Spleen (tissue), 11 donors: ENCODE results near the gene LSM5. TPM values are rescaled to one million over a fixed set of nuclear protein-coding genes. Genes with fewer than 3 reads are reported as not detected.

Source experiments
- DNase-seq: peaks from one replicate; pipeline ENCODE4 v3.0.0-alpha.2; 2020
- H3K27ac ChIP-seq, 8 donors: fragments of 200-600 bp; sonication (generic) in 7 of 8; 1 replicate in 4 of 8; 2 replicates in 4 of 8; pipeline versions ENCODE4 v1.5.0 to v1.8.0; 2016 to 2021; ENCODE audit warnings: inconsistent platforms in 4 of 8, mild to moderate bottlenecking in 4 of 8, moderate library complexity in 1 of 8
- H3K27me3 ChIP-seq, 7 donors: fragments of 200-600 bp; sonication (generic) in 6 of 7; replicated peaks in 1 of 7; 1 replicate in 4 of 7; 2 replicates in 3 of 7; pipeline versions ENCODE4 v1.5.0 to v1.8.0; 2016 to 2021; ENCODE audit warnings: inconsistent platforms in 3 of 7, mild to moderate bottlenecking in 1 of 7
- H3K36me3 ChIP-seq, 6 donors: fragments of 200-600 bp; sonication (generic) in 5 of 6; 1 replicate in 4 of 6; 2 replicates in 2 of 6; pipeline versions ENCODE4 v1.5.0 to v1.8.0; 2016 to 2021; ENCODE audit warnings: inconsistent platforms in 2 of 6
- H3K4me1 ChIP-seq, 6 donors: fragments of 200-600 bp; sonication (generic) in 5 of 6; 1 replicate in 3 of 6; 2 replicates in 3 of 6; pipeline versions ENCODE4 v1.5.0 to v1.8.0; 2016 to 2021; ENCODE audit warnings: inconsistent platforms in 3 of 6
- H3K4me3 ChIP-seq, 8 donors: fragments of 200-600 bp; sonication (generic) in 7 of 8; 1 replicate in 4 of 8; 2 replicates in 4 of 8; pipeline versions ENCODE4 v1.5.0 to v1.8.0; 2016 to 2021; ENCODE audit warnings: inconsistent platforms in 4 of 8, mild to moderate bottlenecking in 4 of 8, moderate library complexity in 2 of 8
- H3K9me3 ChIP-seq, 8 donors: fragments of 200-600 bp; sonication (generic) in 7 of 8; 1 replicate in 4 of 8; 2 replicates in 4 of 8; pipeline versions ENCODE4 v1.5.0 to v1.8.0; 2016 to 2021; ENCODE audit warnings: inconsistent platforms in 4 of 8
- POLR2A ChIP-seq, 3 donors: fragments of 450-650 bp; IDR thresholded peaks; one replicate each; pipeline ENCODE4 v1.5.1; 2017; ENCODE audit warnings: antibody characterized with exemption in 3 of 3, mild to moderate bottlenecking in 1 of 3
- POLR2AphosphoS5 ChIP-seq, 3 donors: sonication (generic); formaldehyde crosslinking; IDR thresholded peaks; one replicate each; pipeline ENCODE4 v1.5.1; 2017; ENCODE audit warnings: antibody characterized with exemption in 3 of 3
- WGBS, 5 donors: extraction: QIAGEN DNeasy Blood & Tissue Kit in 3 of 5; methylation state at CpG; one replicate each; pipeline versions ENCODE4 v1.1.5 to v1.1.7; 2013 to 2018; 5-methylcytosine and 5-hydroxymethylcytosine counted together
- intact Hi-C: fragments of 100-400 bp; cut with DNase I; formaldehyde crosslinking; loops from one replicate; pipeline ENCODE4 v1.15.0; 2023; ENCODE audit warnings: low total_unique reads
- polyA plus RNA-seq, 3 donors: library from polyadenylated mRNA; stranded (reverse); fragments of 200-250 nt; gene quantifications; one replicate each; pipeline ENCODE4 v1.2.1, GENCODE V29; 2013
- total RNA-seq, 7 donors: library from RNA; depleted of rRNA in 3 of 7; stranded (reverse); fragments of >200 nt in 3 of 7; fragmentation: NEBNext Ultra II Directional in 4 of 7; extraction: Animal tissue kit (Norgen Biotek cat#: 25700) in 4 of 7; gene quantifications; one replicate each; pipeline versions ENCODE4 v1.1.0 to v1.2.1, GENCODE V29; 2016 to 2021
- TF ChIP-seq, protein P1 (sequence below), 11 experiments: fragments of 200-600 bp in 7 of 11; fragments of 450-650 bp in 4 of 11; sonication (generic) in 4 of 11; IDR thresholded peaks in 8 of 11; conservative IDR thresholded peaks in 3 of 11; 1 replicate in 7 of 11; 2 replicates in 4 of 11; pipeline versions ENCODE4 v1.4.0 to v1.8.0; 2016 to 2021; ENCODE audit warnings: antibody characterized with exemption in 11 of 11, inconsistent platforms in 4 of 11, mild to moderate bottlenecking in 1 of 11
- donor health status: healthy with polysubstance abuse.
- donor health status: DM: no; HTN: no; CAD: no; lungs with moderate emphysema.
- donor health status: DM: no; HTN: no; CAD: no.
- donor health status: Bipolar disorder and iron deficiency.
- donor health status: healthy.
- donor health status: DM: no; HTN: no; CAD: no.
- donor health status: DM: yes; HTN: yes; CAD: no.

Gene LSM5
- total and polyA plus RNA-seq, 10 donors: 14.5 to 142 (median 33.2) TPM

DNA sequence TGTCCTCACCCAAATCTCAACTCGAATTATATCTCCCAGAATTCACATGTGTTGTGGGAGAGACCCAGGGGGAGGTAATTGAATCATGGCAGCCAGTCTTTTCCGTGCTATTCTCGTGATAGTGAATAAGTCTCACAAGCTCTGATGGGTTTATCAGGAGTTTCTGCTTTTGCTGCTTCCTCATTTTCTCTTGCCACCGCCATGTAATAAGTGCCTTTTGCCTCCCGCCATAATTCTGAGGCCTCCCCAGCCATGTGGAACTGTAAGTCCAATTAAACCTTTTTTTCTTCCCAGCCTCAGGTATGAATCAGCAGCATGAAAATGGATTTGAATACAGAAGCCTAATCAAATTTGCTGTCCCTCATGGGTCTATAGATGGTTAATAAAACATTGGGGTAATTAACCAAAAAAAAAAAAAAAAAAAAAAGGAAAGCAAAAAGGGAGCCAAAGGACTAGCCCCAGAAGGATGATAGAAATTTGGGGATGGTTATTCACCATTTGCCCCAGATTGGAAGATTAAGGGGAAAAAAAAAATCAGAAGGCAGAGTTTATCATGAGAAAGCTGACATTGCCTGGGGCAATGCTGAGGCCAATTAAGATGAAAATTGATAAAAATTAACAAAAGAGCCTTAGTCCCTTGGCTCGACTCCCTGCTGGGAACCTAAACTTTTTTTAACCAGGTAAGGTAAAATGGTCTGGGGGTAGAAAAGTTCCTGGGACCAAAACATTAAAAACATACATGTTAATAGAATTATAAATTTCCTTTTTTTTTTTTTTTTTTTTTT is 32.8 kb upstream of the LSM5 start:
- intact Hi-C loops: no loop called here
- peaks cover 0 to 19% (median 0%) of the 10 kb centered on the region in 6 donors for H3K4me1 ChIP-seq
- H3K9me3 ChIP-seq: peaks cover 0 to 42% (median 31%) of the 10 kb centered on the region in 8 donors
- 95 to 99% (median 98%) methylated on average over 6 of the region's 6 CpGs for WGBS, 5 donors
- TF ChIP-seq POLR2AphosphoS5 (IDR thresholded peaks at IDR 0.05): no peak
- TF ChIP-seq, protein P1, sequence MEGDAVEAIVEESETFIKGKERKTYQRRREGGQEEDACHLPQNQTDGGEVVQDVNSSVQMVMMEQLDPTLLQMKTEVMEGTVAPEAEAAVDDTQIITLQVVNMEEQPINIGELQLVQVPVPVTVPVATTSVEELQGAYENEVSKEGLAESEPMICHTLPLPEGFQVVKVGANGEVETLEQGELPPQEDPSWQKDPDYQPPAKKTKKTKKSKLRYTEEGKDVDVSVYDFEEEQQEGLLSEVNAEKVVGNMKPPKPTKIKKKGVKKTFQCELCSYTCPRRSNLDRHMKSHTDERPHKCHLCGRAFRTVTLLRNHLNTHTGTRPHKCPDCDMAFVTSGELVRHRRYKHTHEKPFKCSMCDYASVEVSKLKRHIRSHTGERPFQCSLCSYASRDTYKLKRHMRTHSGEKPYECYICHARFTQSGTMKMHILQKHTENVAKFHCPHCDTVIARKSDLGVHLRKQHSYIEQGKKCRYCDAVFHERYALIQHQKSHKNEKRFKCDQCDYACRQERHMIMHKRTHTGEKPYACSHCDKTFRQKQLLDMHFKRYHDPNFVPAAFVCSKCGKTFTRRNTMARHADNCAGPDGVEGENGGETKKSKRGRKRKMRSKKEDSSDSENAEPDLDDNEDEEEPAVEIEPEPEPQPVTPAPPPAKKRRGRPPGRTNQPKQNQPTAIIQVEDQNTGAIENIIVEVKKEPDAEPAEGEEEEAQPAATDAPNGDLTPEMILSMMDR (IDR thresholded peaks at IDR 0.05 in 8 of 11, conservative IDR thresholded peaks at IDR 0.05 in 3 of 11): no peak
- TF ChIP-seq POLR2A (IDR thresholded peaks at IDR 0.05): no peak
- peaks cover 0 to 52% (median 0%) of the 10 kb centered on the region in 6 donors for H3K36me3 ChIP-seq
- H3K27ac ChIP-seq: no peak overlapping the region
- no peak for DNase-seq
- no peaks in the 10 kb centered on the region for H3K27me3 ChIP-seq
- no peak overlapping the region for H3K4me3 ChIP-seq

DNA sequence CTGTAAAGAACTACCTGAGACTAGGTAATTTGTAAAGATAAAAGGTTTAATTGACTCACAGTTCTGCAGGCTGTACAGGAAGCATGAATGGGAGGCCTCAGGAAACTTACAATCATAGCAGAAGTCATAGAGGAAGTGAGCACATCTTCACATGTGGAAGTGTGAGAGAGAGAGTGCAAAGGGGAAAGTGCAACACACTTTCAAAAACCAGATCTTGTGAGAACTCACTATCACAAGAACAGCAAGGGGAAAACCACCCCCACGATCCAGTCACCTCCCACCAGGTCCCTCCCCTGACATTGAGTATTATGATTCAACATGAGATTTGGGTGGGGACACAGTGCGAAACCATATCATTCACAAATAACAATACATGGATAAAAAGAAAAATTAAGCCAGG is 29.6 kb upstream of the LSM5 start:
- 69 to 93% (median 88%) methylated on average over 2 of the region's 2 CpGs for whole genome bisulfite sequencing, 5 donors
- Histone ChIP-seq H3K27me3 (no peaks in the 10 kb centered on the region), H3K4me3 (no peak overlapping the region), H3K9me3 (peaks cover 0 to 60% (median 41%) of the 10 kb centered on the region in 8 donors), H3K4me1 (peaks cover 9 to 22% (median 15%) of the 10 kb centered on the region in 6 donors), H3K27ac (no peak overlapping the region), H3K36me3 (peaks cover 0 to 61% (median 0%) of the 10 kb centered on the region in 6 donors)
- TF ChIP-seq POLR2A (IDR thresholded peaks at IDR 0.05) (no peak), POLR2AphosphoS5 (IDR thresholded peaks at IDR 0.05) (no peak)
- TF ChIP-seq, protein P1 (IDR thresholded peaks at IDR 0.05 in 8 of 11, conservative IDR thresholded peaks at IDR 0.05 in 3 of 11): no peak
- intact Hi-C loops: no loop called here
- no peak for DNase-seq

DNA sequence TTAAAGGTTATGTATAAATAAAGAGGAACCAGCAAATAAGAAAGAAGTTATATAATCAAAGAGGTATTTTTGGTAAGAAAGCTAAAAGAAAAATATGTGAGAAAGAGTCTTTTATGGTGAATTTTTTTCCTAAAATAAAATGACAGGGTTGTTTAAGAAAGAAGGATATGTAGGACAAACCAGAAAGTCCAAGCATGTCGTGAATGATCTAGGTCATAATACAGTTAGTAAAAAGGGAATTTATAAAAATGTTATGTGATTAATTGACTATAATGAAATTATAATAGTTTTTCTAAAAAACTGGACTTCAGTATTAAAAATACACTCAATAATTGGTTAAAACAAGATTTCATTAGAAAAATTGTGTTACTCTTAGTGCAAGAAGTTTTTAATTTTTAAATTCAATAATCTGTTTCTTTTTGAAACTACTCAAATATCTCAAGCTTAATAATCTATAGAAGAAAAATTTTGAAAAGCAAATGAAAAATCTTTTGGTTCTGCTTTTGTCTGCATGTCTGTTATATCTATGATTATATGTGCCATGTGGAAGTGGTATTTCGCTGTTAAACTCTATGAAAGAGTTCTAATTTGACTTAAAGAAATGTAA is 28.5 kb upstream of the LSM5 start:
- DNase-seq: no peak
- Histone ChIP-seq H3K27me3 (no peaks in the 10 kb centered on the region), H3K9me3 (peaks cover 0 to 60% (median 41%) of the 10 kb centered on the region in 8 donors), H3K27ac (no peak overlapping the region), H3K4me1 (peaks cover 9 to 27% (median 15%) of the 10 kb centered on the region in 6 donors), H3K4me3 (no peak overlapping the region), H3K36me3 (peaks cover 0 to 56% (median 0%) of the 10 kb centered on the region in 6 donors)
- intact Hi-C loops: no loop called here
- TF ChIP-seq POLR2A (IDR thresholded peaks at IDR 0.05) (no peak), POLR2AphosphoS5 (IDR thresholded peaks at IDR 0.05) (no peak)
- TF ChIP-seq, protein P1 (IDR thresholded peaks at IDR 0.05 in 8 of 11, conservative IDR thresholded peaks at IDR 0.05 in 3 of 11): no peak
- WGBS, 5 donors: 81 to 95% (median 94%) methylated on average over 2 of the region's 2 CpGs

DNA sequence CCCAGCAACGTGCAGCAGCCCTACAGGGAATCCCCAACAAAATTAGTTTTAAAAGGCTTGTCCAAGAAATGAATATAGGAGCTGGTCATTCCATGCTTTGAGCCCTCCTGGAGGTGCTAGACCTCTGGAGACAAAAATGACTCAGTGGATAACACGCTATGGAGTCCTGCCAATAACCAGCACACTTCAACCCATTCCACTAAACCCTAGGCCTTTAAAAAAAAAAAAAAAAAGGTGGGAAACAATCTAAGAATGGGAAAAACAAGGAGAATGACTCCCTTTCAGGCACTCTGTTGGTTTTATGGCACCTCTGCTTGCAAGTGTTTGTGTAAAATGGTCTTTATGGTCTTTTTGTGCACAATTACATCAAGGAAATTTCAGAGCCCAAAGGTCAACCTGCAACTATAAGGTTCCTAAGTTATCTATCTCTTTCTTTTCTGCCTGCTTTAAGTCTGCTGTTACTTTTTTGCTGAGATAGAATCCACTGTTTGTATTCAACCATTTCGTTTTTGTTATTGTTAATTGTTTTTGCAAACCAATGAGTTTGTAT is 26.4 kb upstream of the LSM5 start:
- peaks cover 0 to 48% (median 39%) of the 10 kb centered on the region in 8 donors for H3K9me3 ChIP-seq
- no peaks in the 10 kb centered on the region for H3K27me3 ChIP-seq
- no peak for DNase-seq
- H3K4me1 ChIP-seq: peaks cover 9 to 44% (median 19%) of the 10 kb centered on the region in 6 donors
- peaks cover 0 to 53% (median 0%) of the 10 kb centered on the region in 6 donors for H3K36me3 ChIP-seq
- intact Hi-C loops: no loop called here
- H3K4me3 ChIP-seq: no peak overlapping the region
- H3K27ac ChIP-seq: peak overlapping the region in 2 of 8 donors; percentile 28 to 49
- WGBS, 5 donors: 74 to 93% (median 84%) methylated on average over 3 of the region's 3 CpGs
- no peak for TF ChIP-seq POLR2A (IDR thresholded peaks at IDR 0.05)
